GM18517 (cell line): ENCODE results near the gene LHX8.
"Not testable (repeated sequence)": the region's sequence is repeated elsewhere in the genome, so short reads cannot be mapped to it uniquely, and the experiment has no call there.

Source experiments
- ATAC-seq: cut with Tn5 transposase; IDR thresholded peaks from one replicate; pipeline ENCODE4 v1.9.1; 2021; ENCODE audit warnings: mild to moderate bottlenecking, moderate library complexity; ENCODE audit not compliant: unreplicated experiment

Gene LHX8

GRCh38 chr1:75132812-75133619 lies 1.2 kb upstream of the LHX8 start:
- ATAC-seq = no peak

GRCh38 chr1:75134647-75135572 lies 722 bp downstream of the LHX8 start:
- ATAC-seq = no peak

DNA sequence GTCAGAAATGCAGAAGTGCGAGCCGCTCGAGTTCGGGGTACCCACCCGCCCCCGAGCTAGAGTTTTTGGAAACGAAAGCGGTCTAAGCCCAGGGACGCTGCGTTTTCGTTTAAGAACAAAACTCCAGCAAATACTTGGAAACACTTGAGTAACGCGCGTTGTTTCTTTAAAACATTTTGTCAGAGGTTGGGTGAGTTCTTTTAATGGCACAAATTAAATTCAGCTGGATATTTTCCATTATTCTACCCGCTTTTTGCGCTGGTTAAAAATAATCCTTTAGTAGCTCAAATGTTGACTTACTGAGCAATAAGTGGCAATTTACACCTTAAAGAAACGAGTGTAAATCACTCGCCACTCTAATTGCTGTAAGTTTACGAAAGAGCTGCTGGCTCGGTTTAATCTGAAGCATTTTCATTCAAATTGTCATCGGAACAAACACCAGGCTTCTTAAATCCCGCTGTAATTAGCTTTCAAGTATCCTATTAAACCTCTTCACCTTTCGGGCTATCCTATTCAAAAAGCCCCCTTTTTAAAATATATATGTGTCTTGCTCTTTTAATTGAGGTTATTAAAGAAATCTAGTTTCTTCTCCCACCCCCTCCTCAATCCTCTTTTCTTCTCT lies 1.5 kb downstream of the LHX8 start:
- no peak for ATAC-seq

DNA sequence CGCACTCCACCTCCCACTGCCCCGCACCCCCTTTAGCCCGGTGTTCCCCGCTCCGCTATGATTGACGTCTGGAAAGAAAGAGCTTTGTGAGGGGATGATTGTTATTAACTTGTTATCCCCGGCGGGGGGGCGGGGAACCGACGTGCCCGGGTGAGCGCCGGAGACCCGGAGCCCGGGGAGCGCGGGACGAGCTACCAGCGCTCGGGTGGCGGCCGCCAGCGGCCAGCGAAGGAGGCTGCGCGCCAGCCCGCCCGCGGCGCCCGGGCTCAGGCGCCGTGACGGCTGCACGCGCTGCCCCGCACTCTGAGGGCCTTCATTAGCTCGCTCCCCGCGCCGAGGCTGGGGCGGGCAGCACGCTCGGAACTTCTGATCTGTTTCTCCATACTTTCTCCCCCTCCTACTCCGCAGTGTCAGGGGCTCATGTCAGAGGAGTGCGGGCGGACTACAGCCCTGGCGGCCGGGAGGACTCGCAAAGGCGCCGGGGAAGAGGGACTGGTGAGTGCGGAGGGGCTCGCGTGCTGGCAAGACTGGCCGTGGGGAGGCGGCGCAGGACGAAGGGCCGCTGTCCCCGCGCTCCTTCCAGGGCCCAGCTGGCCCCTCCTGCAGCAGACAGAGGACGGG lies 2.1 kb downstream of the LHX8 start:
- ATAC-seq = no peak

- no peak for ATAC-seq
Measured at GRCh38 chr1:75136921-75137641, 2.9 kb downstream of the LHX8 start.

DNA sequence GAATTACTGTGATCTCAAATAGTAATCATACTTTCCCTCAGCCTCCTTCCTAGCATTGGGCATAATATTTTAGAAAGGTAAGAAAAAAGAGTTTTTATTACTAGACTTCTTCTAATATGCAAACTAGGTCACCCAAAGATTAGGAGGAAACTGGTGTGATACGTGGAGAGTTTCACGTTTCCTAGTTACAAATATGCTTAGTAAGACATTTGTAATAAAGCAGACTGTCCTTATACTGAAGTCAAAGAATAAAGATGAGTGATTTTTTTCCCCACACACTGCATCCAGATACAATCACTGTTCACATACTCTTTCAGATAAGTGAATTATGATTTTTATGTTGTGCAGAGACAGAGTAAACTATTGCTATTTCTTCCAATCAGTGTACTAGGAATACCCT lies 17.9 kb downstream of the LHX8 start:
- ATAC-seq = no peak

GRCh38 chr1:75159154-75159553 lies 25.0 kb downstream of the LHX8 start:
- no peak for ATAC-seq

GRCh38 chr1:75165264-75165663 lies 31.1 kb downstream of the LHX8 start:
- no peak for ATAC-seq

DNA sequence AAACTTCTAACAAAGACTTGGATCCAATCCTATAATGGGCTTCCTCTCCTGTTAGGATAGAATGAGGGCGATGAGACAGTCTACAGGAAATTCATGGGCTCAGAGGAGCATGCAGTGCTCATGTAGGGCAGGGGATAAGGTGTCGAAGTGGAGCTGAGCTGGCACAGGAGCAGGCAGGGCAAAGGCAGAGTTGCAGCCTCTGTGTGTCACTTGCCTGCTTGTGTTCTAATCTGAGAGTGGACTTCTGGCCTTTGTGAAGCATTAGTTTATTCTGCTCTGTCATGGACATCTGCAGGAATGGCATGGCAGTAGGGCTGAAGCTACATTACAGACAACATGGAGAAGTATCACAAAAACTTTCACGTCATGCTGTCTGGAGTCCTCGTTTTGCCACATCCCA lies 32.6 kb downstream of the LHX8 start:
- ATAC-seq = no peak

- no peak for ATAC-seq
Measured at GRCh38 chr1:75170011-75170410, 35.8 kb downstream of the LHX8 start.

- ATAC-seq = no peak
Measured at GRCh38 chr1:75170981-75171380, 36.8 kb downstream of the LHX8 start.

GRCh38 chr1:75171876-75172275 lies 37.7 kb downstream of the LHX8 start:
- ATAC-seq = no peak

DNA sequence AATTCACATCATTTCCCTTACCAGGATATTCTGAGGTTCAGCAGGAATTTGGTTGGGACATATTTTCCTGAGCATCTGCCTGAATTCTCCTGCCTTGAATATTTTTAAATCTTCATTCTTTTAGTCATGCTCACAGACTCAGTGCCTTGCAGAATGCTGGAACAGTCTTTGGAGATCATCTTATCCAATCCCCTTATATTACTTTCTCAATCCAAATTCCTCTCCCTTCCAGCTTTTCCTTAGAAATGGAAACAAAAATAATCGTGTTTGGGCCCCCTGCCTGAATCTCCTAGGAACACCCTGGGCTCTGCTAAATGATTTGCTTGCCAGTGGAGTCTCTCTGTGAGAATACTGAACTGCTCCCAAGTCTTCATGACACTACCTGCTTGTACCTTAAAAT lies 38.4 kb downstream of the LHX8 start:
- ATAC-seq = no peak

DNA sequence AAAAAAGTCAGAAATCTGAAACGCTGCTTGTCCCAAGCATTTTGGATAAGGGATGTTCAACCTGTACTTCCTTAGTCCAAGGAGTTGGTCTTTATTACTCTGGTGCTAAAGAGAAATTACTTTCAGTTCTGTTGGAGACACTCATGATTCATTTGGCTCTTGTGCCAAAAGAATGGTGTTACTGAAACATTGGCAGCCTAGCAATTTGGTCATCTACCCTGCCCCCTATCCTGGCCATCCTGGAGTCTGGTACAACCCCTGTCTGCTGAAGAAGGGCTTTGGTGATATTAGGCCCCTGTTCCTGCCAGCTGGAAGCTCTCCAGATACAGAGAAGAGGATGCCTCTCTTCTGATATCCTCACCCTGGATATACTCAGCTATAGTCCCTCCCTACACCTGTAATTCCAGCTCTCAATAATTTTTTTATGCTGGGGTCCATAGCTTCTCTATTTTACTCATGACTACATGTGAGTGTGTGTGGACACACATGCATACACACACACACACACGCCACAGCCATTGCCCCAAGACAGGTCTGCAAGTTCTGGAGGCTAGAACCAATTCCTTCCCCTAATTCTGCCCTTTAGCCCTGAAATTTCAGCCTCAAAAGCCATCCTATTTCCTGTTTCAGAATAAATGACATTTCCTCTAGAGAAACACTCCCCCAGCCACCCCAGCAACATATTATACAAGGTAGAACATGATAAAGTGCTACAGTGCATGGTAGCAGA lies 40.0 kb downstream of the LHX8 start:
- ATAC-seq = no peak

DNA sequence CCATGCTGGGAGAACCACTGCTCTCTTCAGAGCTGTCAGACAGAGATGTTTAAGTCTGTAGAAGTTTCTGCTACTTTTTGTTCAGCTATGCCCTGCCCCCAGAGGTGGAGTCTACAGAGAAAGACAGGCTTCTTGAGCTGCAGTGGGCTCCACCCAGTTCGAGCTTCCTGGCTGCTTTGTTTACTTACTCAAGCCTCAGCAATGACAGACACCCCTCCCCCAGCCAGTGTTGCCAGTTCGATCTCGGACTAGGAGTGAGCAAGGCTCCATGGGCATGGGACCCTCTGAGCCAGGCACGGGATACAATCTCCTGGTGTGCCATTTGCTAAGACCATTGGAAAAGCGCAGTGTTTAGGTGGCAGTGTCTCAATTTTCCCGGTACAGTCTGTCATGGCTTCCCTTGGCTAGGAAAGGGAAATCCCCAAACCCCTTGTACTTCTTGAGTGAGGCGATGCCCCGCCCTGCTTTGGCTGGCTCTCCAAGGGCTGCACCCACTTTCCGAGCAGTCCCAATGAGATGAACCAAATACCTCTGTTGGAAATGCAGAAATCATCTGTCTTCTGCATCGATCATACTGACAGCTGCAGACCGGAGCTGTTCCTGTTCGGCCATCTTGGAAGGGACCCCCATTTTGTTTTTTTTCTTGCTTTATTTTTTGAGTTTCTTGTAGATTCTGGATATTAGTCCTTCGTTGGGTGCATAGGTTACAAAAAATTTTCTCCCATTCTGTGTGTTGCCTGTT lies 47.2 kb downstream of the LHX8 start:
- ATAC-seq = not testable (repeated sequence)

- no peak for ATAC-seq
Measured at GRCh38 chr1:75188892-75189291, 54.7 kb downstream of the LHX8 start.

DNA sequence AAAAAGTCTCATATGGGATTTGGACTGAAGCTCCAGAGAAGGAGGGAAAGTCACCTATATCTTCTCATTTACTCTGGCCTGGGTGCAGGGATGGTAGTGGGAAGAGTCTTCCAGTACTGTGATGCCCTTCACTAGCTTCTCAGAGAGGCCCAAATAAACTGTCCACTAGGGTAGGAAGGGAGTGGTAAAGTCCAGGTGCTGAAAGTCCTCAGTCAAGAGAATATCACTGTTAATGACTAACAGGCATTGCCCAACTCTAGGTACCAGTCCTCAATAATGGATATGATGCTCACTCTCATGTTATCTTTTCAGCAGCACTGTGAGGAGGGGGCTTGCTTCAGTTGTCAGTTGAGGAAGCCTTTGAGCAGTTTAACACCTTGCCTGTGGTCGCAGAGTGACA lies 64.0 kb downstream of the LHX8 start:
- ATAC-seq = no peak

DNA sequence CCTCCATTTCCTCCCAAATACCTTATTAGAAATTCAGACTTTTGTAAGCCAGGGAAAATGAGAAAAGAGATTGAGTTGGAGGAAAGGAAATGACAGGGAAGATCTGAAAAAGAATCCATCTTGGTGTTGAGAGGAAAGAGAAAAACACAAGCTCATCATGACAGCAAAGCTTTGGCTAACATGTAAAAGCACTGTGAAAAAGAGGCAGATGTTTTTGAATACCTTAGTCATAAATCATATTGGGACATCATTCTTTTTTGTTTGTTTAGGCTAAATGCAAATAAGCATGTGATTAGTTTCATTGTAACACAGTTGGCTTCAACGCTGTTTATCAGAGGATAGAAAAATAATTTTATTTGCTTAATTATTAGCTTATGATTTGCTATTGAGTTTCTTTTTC lies 64.6 kb downstream of the LHX8 start:
- ATAC-seq = no peak

- no peak for ATAC-seq
Measured at GRCh38 chr1:75202751-75203150, 68.6 kb downstream of the LHX8 start.
